HG02885 (cell line): ENCODE measurements around the gene PRPF38A.

ENCODE experiments used
- ATAC-seq: cut with Tn5 transposase; IDR thresholded peaks from one replicate; pipeline ENCODE4 v1.9.1; 2021; ENCODE audit warnings: mild to moderate bottlenecking; ENCODE audit not compliant: unreplicated experiment, poor library complexity

The PRPF38A gene

GRCh38 chr1:52454779-52455178 lies 50.4 kb downstream of the PRPF38A start:
- no peak for ATAC-seq

GRCh38 chr1:52455686-52456085 lies 51.3 kb downstream of the PRPF38A start:
- ATAC-seq = no peak

- no peak for ATAC-seq
Measured at GRCh38 chr1:52460694-52461093, 56.3 kb downstream of the PRPF38A start.

GRCh38 chr1:52461821-52462220 lies 57.4 kb downstream of the PRPF38A start:
- no peak for ATAC-seq

- ATAC-seq = no peak
Measured at GRCh38 chr1:52463891-52464290, 59.5 kb downstream of the PRPF38A start.

GRCh38 chr1:52469108-52469507 lies 64.7 kb downstream of the PRPF38A start:
- ATAC-seq = no peak
